Panc1 (cell line): ENCODE data around the gene HLA-DQB1. TPM values are rescaled to one million over a fixed set of nuclear protein-coding genes. Genes with fewer than 3 reads are reported as not detected.
A peak's percentile ranks its signal among the peaks of the same experiment; 100 is the strongest.

Experiments used
- ATAC-seq: fragments of 200-7000 bp; cut with Tn5 transposase; 2 replicates; pipeline ENCODE4 v1.9.1; 2020; ENCODE audit warnings: mild to moderate bottlenecking, moderate library complexity
- BruUV-seq: library from RNA; stranded (reverse); fragments of 400-500 nt; replicated peaks from 2 replicates; lab custom pipeline; 2021; lab: Mats Ljungman, UMichigan
- CTCF ChIA-PET: fragments of 300-600 bp; sonication (Branson Sonifier 250); formaldehyde crosslinking; loops from one replicate; lab custom pipeline; 2022; ENCODE audit warnings: antibody characterized with exemption; lab: Charles Lee
- POLR2A ChIA-PET: fragments of 300-600 bp; sonication (Branson Sonifier 250); formaldehyde crosslinking; loops from one replicate; lab custom pipeline; 2022; ENCODE audit warnings: antibody characterized with exemption; lab: Charles Lee
- DNase-seq: peaks from one replicate; pipeline ENCODE4 v3.0.0-alpha.2; 2010; ENCODE audit warnings: low read depth, low spot score
- H3K27ac ChIP-seq: 2 replicates; pipeline ENCODE4 v1.5.1; 2011; ENCODE audit warnings: mild to moderate bottlenecking, low read length, inconsistent platforms
- H3K27me3 ChIP-seq: fragments of 200-500 bp; sonication (Bioruptor generic); 2 replicates; pipeline ENCODE4 v1.6.0; 2014; ENCODE audit warnings: low read length, inconsistent platforms; ENCODE audit not compliant: control insufficient read depth, insufficient read depth
- H3K36me3 ChIP-seq: fragments of 200-500 bp; sonication (Bioruptor generic); 2 replicates; pipeline ENCODE4 v1.5.1; 2014; ENCODE audit warnings: inconsistent platforms, mild to moderate bottlenecking, low read length, moderate library complexity; ENCODE audit not compliant: control insufficient read depth, insufficient read depth
- H3K4me1 ChIP-seq: 2 replicates; pipeline ENCODE4 v1.5.1; 2011; ENCODE audit warnings: inconsistent platforms, mild to moderate bottlenecking, low read length, moderate library complexity; ENCODE audit not compliant: control insufficient read depth, insufficient read depth
- H3K4me3 ChIP-seq, 2 experiments: 2 replicates each; pipeline ENCODE4 v1.5.1; 2011 to 2012; ENCODE audit warnings: low read depth in 2 of 2, low read length in 2 of 2, mild to moderate bottlenecking in 2 of 2, inconsistent platforms in 1 of 2, moderate library complexity in 1 of 2
- H3K9me3 ChIP-seq: fragments of 200-500 bp; sonication (Bioruptor generic); 2 replicates; pipeline ENCODE4 v1.5.1; 2014; ENCODE audit warnings: low read depth, mild to moderate bottlenecking, inconsistent platforms, low read length, moderate library complexity; ENCODE audit not compliant: control insufficient read depth, insufficient read depth
- CTCF ChIP-seq: fragments of 450-650 bp; IDR thresholded peaks from 2 replicates; pipeline ENCODE4 v1.5.1; 2017; ENCODE audit warnings: mild to moderate bottlenecking
- POLR2AphosphoS5 ChIP-seq: IDR thresholded peaks from 2 replicates; pipeline ENCODE4 v1.6.1; 2012; ENCODE audit warnings: mild to moderate bottlenecking, low read depth, low read length, moderate library complexity
- REST ChIP-seq, 2 experiments: IDR thresholded peaks; 2 replicates each; pipeline ENCODE4 v1.6.1; 2011 to 2012; ENCODE audit warnings: low read depth in 2 of 2, control low read depth in 1 of 2, low read length in 1 of 2, mild to moderate bottlenecking in 1 of 2, moderate library complexity in 1 of 2; ENCODE audit not compliant: insufficient read depth in 1 of 2
- SIN3A ChIP-seq: IDR thresholded peaks from 2 replicates; pipeline ENCODE4 v1.6.1; 2012; ENCODE audit warnings: low read depth, mild to moderate bottlenecking, low read length, moderate library complexity, borderline replicate concordance; ENCODE audit not compliant: insufficient read depth
- TCF7L2 ChIP-seq: IDR thresholded peaks from 2 replicates; pipeline ENCODE4 v1.6.1; 2011; ENCODE audit warnings: mild to moderate bottlenecking, low read depth, low read length, inconsistent platforms
- in situ Hi-C: cut with HindIII; loops from 2 replicates; pipeline ENCODE4 v1.10.0; 2016; ENCODE audit warnings: low sequenced_read_pairs, low pct_unique_long_range_greater_than_20kb
- intact Hi-C: fragments of 100-400 bp; cut with micrococcal nuclease; formaldehyde crosslinking; loops from one replicate; pipeline ENCODE4 v1.10.0; 2022; ENCODE audit not compliant: unreplicated experiment
- total RNA-seq: library from RNA; stranded (reverse); gene quantifications from one replicate; pipeline ENCODE4 v1.2.1, GENCODE V29; 2021; ENCODE audit not compliant: unreplicated experiment

HLA-DQB1 gene
- total RNA-seq, 1 experiment from 2014 or later, result 0.51 TPM

GRCh38 chr6:32623693-32624092, 42.8 kb downstream of the HLA-DQB1 start:
- no TSS peak for BruUV-seq
- TF ChIP-seq REST (IDR thresholded peaks at IDR 0.05; ENCODE audit: insufficient read depth in 1 of 2, low read depth in 2 of 2, low read length in 1 of 2) (no peak), POLR2AphosphoS5 (no peak), TCF7L2 (no peak), CTCF (no peak), SIN3A (no peak)
- ATAC-seq, result no peak
- H3K36me3 ChIP-seq, result no peaks in the 10 kb centered on the region
- no peaks in the 10 kb centered on the region for H3K27me3 ChIP-seq
- POLR2A ChIA-PET, result no interaction called here
- no peak for DNase-seq
- H3K4me1 ChIP-seq, result no peaks in the 10 kb centered on the region
- no peaks in the 10 kb centered on the region for H3K9me3 ChIP-seq
- no peak overlapping the region for H3K4me3 ChIP-seq
- intact Hi-C loops, result no loop called here
- H3K27ac ChIP-seq, result no peak overlapping the region
- CTCF ChIA-PET, result no interaction called here
- in situ Hi-C loops, result no loop called here

GRCh38 chr6:32622545-32623401, 43.7 kb downstream of the HLA-DQB1 start:
- peak; percentile 90 for ATAC-seq
- DNase-seq, result no peak
- Histone ChIP-seq H3K27me3 (no peaks in the 10 kb centered on the region), H3K4me1 (no peaks in the 10 kb centered on the region), H3K27ac (no peak overlapping the region), H3K36me3 (no peaks in the 10 kb centered on the region), H3K9me3 (no peaks in the 10 kb centered on the region), H3K4me3 (no peak overlapping the region)
- intact Hi-C loops, result no loop called here
- in situ Hi-C loops, result no loop called here
- TF ChIP-seq CTCF (peak; percentile 57), POLR2AphosphoS5 (no peak), SIN3A (no peak), REST (IDR thresholded peaks at IDR 0.05; ENCODE audit: insufficient read depth in 1 of 2, low read depth in 2 of 2, low read length in 1 of 2) (no peak), TCF7L2 (no peak)
- BruUV-seq, result no TSS peak
- POLR2A ChIA-PET, result no interaction called here
- CTCF ChIA-PET, result interaction anchor here (0.6 to 0.7 kb wide), 2 partner anchors 70 to 78 kb away, joined by 3 read pairs; no protein-coding TSS in a partner anchor
